Glomerular visceral epithelial cell (primary cell): ENCODE results near the gene ARRDC1.
"Not testable (repeated sequence)": the region's sequence is repeated elsewhere in the genome, so short reads cannot be mapped to it uniquely, and the experiment has no call there.

Experiments used
- DNase-seq: peaks from one replicate; pipeline ENCODE4 v3.0.0-alpha.2; 2016; ENCODE audit errors: extremely low spot score

Gene ARRDC1

GRCh38 chr9:137613738-137614523 lies 8.4 kb downstream of the ARRDC1 start:
- DNase-seq, result no peak

GRCh38 chr9:137614631-137615386 lies 9.3 kb downstream of the ARRDC1 start:
- DNase-seq, result no peak

DNA sequence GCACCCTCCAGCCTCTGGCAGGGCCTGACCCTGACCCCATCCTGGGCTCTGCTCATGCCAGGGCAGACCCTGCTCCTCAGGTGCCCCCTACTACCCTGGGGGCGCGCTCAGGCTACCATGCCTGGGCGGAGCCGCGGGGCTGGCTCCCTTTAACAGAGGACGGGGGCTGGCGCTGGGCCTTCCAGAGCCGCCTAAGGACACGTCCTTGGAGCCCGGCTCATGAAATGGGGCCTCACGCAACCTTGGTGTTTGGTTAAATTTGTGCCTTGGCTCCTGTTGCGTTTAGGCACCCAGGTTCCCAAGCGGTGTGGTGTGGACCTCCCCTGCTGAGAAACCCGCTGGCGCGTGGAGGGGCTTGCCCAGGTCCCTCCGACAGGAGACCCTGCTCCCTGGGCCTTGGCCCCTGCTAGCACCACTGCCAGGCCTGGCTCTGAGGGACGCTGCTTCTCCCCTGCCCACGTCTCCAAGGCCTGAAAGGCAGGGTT lies 9.9 kb downstream of the ARRDC1 start:
- DNase-seq, result no peak

DNA sequence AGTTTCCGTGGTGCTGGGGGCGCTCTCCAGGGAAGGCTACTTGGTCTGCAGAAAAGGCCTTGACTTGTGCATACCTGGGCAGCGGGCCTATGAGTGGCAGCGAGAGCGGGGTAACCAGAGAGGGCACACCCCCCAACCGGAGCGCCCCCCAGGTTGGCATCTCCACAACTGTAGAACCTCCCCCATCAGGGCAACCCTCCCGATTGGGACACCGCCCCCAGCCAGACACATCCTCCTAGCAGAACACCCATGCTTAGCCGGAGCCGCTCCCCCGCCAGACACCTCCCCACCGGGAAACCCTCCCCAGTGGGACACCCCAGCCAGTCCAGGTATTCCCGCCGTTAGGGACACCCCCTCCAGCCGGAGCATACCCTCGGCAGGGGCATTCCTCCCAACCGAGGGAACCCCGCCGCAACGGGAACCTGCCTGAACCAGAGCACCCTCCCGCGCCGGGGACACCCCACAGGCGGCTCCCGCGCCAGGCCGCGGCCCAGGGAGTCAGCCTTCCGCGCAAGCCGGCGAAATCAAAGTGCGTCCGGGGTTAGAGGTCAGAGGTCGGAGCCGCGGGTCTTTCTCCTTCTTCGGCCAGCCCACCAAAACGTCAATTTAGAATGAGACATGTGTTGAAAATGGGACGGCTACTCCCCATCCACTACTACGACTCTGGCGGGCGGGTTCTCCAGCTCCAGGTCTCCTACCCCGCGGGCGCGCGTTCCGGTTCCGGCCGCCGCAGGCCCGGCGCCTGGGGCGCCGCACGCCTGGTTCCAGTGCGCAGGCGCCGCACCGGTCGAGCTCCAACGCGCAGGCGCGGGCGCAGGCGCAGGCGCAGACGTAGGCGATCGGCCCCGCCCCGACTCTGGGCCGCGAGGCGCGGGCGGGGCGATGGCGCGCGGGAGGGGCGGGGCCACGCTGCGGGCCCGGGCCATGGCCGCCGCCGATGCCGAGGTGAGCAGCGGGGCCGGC lies 12.9 kb downstream of the ARRDC1 start, which contains the start of gene EHMT1:
Gene EHMT1 (plus strand): TSS at position 901 of the 963 bp plus-strand sequence. CDS start 24 bp downstream, at position 925.
- DNase-seq, result peak; percentile 93

DNA sequence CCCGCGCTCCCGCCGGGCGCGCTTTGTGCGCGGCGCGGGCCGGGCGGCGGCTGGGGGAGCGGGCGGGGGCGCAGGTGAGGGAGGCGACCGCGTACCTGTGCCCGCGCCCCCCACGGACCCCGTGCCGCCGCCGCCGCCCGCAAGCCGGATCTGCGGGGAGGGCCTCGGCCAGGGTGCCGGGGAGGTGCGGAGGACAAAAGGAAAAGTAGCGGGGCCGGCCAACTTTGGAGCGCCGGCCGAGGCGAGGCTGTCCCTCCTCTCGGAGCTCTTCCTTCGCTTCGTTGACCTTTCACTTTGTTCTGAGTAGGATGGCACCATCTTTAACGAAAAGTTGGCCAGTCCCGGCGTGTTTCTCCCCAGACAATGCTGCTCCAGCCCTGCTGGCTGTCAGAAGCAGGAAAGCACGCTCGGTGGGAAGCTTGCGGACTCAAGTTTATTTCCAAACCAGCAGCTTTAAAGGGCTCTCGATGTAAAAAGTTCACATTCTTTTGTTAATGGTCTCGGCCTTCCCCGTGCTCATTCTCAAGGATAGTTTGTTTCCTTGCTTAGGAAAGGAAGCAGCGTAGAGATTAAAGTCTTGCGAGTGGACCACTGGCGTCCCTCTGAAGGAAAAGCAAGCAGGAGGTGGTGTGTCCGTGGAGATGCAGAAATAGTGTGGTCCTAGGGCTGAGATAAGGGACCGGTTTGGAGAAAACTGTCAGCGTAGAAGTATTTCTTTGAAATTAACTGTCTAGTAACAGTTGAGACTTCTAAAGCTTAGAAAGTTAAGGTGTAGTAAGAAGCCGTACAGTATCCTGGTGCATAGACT lies 14.0 kb downstream of the ARRDC1 start:
- peak; percentile 49 for DNase-seq

DNA sequence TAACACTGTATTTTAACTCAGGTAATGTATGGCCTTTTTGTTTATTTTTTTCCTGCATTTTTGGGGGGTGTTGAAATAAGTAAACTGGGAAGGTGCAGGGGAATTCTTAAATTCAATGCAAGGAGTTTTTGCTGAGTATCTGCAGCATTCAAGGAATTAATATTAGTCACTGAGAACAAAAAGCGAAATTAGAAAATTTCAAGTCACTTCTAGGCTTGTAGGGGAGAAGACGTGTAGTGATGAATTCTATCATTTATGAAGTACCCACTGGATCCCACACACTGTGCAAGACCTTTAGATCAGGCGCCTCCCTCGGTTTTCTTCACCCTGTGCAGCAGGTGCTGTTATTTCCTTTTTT lies 14.5 kb downstream of the ARRDC1 start:
- no peak for DNase-seq

DNA sequence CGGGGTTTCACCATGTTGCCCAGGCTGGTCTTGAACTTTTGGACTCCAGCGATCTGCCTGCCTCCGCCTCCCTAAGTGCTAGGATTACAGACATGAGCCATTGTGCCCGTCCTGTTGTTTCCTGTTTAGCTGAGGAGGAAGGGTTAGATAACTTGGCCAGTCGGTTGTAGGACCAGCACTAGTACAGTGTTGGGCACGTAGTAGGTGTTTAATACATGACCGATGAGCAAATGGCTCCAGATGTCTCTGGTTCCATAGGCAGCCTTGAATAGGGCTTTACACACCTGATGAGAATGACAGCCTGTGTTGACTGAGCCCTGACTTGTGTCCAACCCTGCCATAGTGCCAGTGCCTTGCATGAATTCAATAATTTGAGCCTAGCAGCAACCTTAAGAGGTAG lies 15.1 kb downstream of the ARRDC1 start:
- DNase-seq, result no peak

DNA sequence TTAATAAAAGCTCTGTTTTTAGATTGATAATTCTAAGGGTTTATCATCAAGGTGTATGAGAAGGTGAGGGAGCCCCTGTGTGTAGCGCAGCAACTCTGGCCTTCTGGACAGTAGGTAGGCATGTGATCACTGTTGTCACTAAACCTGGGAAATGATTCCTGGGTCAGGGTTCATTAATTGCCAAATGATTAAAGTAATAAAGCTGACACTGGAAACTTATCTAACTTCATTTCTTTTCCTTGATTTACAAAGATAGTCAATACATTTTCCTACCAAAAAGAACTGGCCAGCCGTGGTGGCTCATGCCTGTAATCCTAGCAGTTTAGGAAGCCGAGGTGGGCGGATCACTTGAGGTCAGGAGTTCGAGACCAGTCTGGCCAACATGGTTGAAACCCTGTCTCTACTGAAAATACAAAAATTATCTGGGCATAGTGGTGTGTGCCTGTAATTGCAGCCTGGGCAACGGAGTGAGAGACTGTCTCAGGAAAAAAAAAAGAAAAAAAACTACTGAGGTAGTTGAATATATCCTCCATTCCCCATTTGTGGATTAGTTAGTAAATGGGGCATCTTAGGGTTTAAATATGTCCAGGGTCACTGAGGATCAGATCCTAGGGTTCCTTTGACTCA lies 15.8 kb downstream of the ARRDC1 start:
- DNase-seq, result peak; percentile 26

GRCh38 chr9:137622211-137622610 lies 16.7 kb downstream of the ARRDC1 start:
- DNase-seq, result not testable (repeated sequence)

DNA sequence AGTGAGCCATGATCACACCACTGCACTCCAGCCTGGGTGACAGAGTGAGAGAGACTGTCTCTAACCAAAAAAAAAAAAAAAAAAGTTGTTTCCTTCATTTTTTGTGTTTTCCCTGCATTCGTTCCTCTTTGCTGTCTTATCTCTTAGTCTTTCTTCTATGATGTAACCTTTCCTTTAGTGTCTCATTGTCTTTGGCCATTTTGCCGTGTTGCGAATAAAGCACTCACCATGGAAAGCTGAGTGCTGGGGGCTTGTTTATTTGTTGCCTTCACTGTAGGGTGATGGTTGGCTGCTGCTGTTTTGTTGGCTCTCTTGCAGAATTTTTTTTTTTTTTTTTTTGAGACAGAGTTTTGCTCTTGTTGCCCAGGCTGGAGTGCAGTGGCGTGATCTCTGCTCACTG lies 21.0 kb downstream of the ARRDC1 start:
- no peak for DNase-seq

GRCh38 chr9:137627406-137627805 lies 21.9 kb downstream of the ARRDC1 start:
- DNase-seq, result not testable (repeated sequence)

GRCh38 chr9:137630126-137630525 lies 24.6 kb downstream of the ARRDC1 start:
- no peak for DNase-seq

DNA sequence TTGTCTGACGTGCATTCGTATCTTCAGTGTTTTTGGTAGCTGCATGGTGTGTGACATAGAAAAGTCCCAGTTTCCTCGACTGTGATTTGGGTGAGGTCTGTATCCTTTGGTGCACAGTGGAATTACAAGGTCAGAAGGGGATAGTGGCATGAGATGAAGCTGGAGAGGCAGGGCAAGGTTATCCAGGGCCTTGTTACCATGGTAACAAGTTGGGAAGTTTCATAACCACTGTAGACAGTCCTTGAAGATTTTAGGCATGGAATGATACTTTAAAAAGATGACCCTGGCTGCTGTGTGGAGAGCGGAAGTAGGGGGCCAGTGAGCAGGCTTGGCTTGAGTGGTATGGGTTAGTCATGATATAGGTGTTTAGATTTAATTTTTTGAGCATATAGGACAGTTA lies 25.2 kb downstream of the ARRDC1 start:
- DNase-seq, result no peak

DNA sequence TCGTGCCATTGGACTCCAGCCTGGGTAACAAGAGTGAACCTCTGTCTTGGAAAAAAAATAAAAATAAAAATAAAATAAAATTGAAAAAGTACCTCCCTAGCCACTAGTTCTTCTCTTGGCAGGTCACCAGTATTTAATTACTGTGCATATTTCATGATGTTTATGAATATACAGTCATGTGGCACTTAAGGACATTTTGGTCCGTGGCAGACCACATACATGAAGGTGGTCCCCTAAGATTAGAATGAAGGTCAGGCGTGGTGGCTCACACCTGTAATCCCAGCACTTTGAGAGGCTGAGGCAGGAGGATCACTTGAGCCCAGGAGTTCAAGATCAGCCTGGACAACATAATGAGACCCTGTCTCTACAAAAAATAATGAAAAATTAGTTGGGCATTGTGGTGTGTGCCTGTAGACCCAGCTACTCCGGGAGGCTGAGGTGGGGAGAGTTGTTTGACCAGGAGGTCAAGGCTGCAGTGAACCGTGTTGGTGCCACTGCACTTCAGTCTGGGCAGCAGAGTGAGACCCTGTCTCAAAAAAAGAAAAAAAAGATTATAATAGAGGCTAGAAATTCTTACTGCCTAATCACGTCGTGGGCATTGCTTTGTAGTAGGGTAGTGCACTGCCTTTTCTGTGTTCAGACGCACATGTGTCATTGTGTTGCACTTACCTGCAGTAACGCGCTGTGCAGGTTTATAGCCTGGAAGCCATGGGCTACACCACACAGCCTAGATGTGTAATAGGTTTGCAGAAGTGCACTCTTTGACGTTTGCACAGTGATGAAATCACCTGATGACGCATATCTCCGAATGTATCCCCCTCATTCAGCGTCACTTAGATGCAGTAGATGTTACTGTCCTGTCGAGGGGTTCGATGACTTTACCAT lies 26.1 kb downstream of the ARRDC1 start:
- DNase-seq, result no peak

GRCh38 chr9:137632230-137633161 lies 27.0 kb downstream of the ARRDC1 start:
- DNase-seq, result no peak

DNA sequence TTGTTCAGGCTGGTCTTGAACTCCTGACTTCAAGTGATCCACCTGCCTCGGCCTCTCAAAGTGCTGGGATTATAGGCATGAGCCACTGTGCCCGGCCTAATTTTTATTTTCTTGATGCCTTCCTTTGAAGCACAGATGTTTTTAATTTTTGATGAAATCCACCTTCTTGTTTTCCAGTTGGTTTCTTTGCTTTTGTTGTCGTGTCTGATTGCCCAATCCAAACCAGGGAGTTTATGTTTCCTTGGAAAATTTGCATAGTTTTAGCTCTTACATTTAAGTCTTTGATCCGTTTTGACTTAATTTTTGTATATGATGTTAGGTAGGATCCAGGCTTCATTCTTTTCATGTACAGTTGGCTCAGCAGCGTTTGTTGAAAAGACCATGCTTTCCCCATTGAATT lies 28.5 kb downstream of the ARRDC1 start:
- no peak for DNase-seq

- DNase-seq, result no peak
Measured at GRCh38 chr9:137638680-137639079, 33.2 kb downstream of the ARRDC1 start.

GRCh38 chr9:137639303-137640051 lies 34.0 kb downstream of the ARRDC1 start:
- DNase-seq, result no peak
